SK-N-SH treated with all-trans-retinoic acid at 6 μM for 48 hours (cell line): ENCODE data around the gene TRAK1.

Source experiments
- ARNTL ChIP-seq: fragments of 450-650 bp; formaldehyde crosslinking; IDR thresholded peaks from 2 replicates; pipeline ENCODE4 v1.5.0; 2020; ENCODE audit warnings: low read depth, mild to moderate bottlenecking, moderate library complexity, borderline replicate concordance
- ZFP30 ChIP-seq: fragments of 450-650 bp; formaldehyde crosslinking; IDR thresholded peaks from 2 replicates; pipeline ENCODE4 v1.5.0; 2022; ENCODE audit warnings: mild to moderate bottlenecking, moderate library complexity
- ZNF70 ChIP-seq: fragments of 450-650 bp; formaldehyde crosslinking; IDR thresholded peaks from 2 replicates; pipeline ENCODE4 v1.5.0; 2020; ENCODE audit warnings: mild to moderate bottlenecking, moderate library complexity

DNA sequence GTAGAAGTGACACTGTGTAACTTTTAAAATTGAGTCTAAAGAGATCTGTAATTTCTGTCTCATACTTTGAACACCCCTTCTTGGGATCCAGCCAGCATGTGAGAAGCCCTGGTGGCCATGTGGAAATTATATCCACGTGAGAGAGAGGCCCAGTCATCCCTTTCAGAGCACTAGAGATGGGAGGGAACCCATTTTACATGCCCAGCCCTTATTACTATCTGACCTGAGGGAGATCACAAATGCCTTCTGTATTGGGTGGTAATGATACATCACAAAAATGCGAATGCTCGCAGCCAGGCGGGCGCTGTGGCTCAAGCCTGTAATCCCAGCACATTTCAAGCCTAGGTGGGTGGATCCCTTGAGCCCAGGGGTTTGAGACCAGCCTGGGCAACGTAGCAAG, 27.3 kb upstream of the TRAK1 start:
- no peak for TF ChIP-seq ARNTL (CRISPR knock-in tag)
- no peak for TF ChIP-seq ZNF70 (CRISPR knock-in tag)
- no peak for TF ChIP-seq ZFP30 (CRISPR knock-in tag)
